GM13976 (cell line): ENCODE results near the gene DNAJB13.
"Not testable (repeated sequence)": the region's sequence is repeated elsewhere in the genome, so short reads cannot be mapped to it uniquely, and the experiment has no call there.

Experiments used
- DNase-seq: peaks from one replicate; pipeline ENCODE4 v3.0.0; 2012; ENCODE audit warnings: low spot score
- CTCF ChIP-seq: IDR thresholded peaks from 2 replicates; pipeline ENCODE4 v1.5.1; 2012; ENCODE audit warnings: borderline replicate concordance, mild to moderate bottlenecking; ENCODE audit not compliant: insufficient read depth; ENCODE audit errors: extremely low read depth, missing control alignments, control extremely low read depth
- in situ Hi-C: fragments of 300-500 bp; cut with MboI; formaldehyde crosslinking; loops from one replicate; pipeline ENCODE4 v1.12.0; 2022; ENCODE audit warnings: low sequenced_read_pairs, mixed read lengths, inconsistent platforms; ENCODE audit not compliant: unreplicated experiment

The DNAJB13 gene

DNA sequence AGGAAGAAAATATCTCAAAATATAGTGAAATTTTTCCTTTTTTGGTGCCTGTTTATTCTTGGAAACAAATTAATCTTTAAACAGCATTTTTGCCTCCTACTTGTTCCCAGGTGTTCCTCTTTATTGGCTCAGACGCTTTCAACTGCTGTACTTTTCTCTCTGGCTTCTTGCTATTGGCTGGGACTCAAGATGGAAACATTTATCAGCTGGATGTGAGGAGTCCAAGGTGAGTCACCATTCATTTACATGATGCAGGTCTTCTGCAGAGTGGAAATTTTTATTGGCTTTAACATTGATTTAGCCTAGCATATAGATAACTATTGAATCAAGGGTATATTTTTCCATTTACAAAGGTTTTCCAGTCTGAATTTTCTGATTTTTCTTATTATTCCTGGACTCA lies 34.4 kb upstream of the DNAJB13 start:
- TF ChIP-seq CTCF = no peak
- in situ Hi-C loops = no loop called here
- no peak for DNase-seq

DNA sequence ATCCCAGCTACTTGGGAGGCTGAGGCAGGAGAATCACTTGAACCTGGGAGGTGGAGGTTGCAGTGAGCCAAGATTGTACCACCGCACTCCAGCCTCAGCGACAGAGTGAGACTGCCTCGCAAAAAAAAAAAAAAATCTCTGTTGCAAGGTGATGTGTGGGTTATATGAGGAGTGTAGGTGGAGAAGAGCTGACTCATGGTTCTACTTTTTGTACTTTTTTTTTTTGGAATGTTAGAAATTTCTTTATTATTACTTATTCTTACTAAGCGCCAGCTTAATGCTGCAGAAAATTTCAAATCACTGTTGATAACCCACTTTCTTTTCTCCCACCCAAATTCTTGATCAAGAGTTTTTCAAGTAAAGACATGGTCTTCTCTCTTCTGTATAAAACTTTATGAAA lies 29.6 kb upstream of the DNAJB13 start:
- in situ Hi-C loops = no loop called here
- no peak for TF ChIP-seq CTCF

DNA sequence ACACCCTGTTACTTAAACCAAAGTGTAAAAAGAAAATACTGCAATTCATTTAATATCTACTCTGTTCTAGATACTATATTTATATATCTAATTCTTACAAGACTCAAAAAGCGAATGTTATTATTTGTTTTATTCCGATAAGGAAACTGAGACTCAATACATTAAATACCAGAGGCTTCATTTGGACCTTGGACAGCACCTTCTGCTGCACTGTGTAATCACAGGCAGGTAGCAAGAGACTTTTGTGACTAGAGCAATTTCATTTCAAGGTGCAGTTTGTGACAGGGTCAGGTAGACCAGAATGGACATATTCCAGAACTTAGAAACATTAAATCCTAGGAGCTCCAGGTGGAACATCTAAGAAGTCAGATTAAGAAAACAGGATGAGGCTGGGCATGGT lies 21.4 kb upstream of the DNAJB13 start:
- in situ Hi-C loops = no loop called here
- no peak for TF ChIP-seq CTCF
- DNase-seq = no peak

More for the DNA sequence above, 29.6 kb upstream of the DNAJB13 start:
- DNase-seq = no peak

DNA sequence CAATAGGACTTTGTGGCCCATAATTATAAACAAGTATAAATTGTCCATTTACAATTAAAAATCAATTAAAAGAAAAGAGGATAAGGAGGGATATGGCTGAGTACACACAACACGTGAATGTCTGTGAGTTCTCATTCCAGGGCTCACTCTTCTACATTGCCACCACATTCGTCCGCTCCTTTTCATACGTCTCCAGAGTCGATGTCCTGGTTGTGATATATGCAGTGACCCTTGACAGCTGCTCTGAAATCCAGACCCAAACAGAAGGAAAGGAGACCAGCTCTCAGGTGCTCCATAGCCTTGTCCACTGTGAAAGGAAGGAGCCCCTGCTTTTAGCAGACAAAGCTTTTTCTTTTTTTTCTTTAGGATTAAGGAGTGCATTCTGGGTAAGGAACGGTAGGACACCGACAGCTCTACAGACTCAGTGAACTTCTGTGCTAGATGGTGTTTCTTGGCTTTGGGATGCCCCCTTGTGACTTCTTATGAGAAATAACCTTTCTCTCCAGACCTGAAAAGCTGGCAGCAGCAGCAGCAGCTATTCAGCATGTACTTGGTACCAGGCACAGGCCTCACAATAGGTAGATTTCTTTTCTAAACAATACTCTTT lies 19.7 kb upstream of the DNAJB13 start:
- no peak for TF ChIP-seq CTCF
- in situ Hi-C loops = no loop called here
- DNase-seq = peak; percentile 58

DNA sequence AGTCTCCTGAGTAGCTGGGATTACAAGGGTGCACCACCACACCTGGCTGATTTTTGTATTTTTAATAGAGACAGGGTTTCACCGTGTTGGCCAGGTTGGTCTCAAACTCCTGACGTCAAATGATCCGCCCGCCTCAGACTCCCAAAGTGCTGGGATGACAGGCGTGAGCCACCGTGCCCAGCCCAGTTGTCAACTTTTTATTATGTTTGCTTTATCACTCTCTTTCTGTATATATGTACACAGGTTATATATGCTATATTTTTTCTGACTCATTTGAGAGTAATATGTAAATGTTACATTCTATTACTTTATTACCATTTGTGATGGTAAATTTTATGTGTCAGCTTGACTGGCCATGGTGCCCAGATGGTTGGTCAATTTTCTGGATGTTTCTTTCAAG lies 18.9 kb upstream of the DNAJB13 start:
- TF ChIP-seq CTCF = no peak
- in situ Hi-C loops = no loop called here
- no peak for DNase-seq

DNA sequence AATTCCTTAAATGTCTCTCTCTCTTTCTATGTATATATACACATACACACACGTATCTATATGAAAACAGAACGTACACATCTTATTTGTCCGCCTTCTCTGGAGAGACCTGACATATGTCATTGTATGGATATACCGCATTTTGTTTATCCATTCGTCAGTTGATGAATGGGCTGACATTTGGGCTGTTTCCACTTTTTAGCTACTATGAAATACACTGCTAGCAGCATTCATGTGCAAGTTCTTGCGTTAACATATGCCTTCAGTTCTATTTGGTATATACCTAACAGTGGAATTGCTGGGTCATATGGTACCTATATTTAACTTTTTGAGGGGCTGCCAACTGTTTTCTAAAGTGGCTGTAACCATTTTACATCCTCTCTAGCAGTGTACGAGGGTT lies 18.0 kb upstream of the DNAJB13 start:
- DNase-seq = no peak
- in situ Hi-C loops = no loop called here
- TF ChIP-seq CTCF = no peak

GRCh38 chr11:73936047-73936446 lies 14.8 kb upstream of the DNAJB13 start:
- in situ Hi-C loops, DNase-seq: not testable (repeated sequence)

- in situ Hi-C loops = no loop called here
- no peak for TF ChIP-seq CTCF
- DNase-seq = no peak
Measured at GRCh38 chr11:73939096-73939495, 11.7 kb upstream of the DNAJB13 start.
